GM18502 (cell line): ENCODE data around the gene VDAC1.
"Not testable (repeated sequence)": the region's sequence is repeated elsewhere in the genome, so short reads cannot be mapped to it uniquely, and the experiment has no call there.

ENCODE experiments used
- ATAC-seq: cut with Tn5 transposase; IDR thresholded peaks from one replicate; pipeline ENCODE4 v1.9.1; 2021; ENCODE audit warnings: mild to moderate bottlenecking; ENCODE audit not compliant: unreplicated experiment, poor library complexity

The VDAC1 gene

DNA sequence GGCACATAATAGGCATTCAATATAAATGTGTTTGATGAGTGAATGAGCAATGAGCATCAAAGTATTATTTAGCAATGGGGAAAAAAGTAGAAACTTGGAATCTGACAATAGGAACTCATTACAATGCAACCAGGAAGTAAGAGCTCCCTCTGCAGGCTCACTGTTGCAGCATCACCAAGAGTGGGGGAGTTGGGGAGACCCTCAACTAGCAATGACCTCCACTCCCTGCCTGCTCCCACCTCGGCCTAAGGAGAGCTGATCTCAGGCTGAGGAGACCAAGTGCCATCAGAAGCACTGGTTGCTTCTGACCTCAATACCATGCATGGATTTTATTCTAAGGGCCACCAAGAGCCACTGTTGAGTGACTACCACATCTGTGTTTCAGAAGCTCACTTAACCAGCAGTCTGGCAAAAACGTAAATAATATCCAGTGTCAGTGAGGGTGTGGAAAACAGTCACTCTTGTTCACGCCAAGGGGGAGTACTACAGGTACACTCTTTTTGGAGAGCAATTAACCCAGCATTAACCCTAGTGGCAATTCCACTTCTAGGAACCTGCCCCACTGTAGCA lies 8.0 kb downstream of the VDAC1 start:
- ATAC-seq, result no peak

DNA sequence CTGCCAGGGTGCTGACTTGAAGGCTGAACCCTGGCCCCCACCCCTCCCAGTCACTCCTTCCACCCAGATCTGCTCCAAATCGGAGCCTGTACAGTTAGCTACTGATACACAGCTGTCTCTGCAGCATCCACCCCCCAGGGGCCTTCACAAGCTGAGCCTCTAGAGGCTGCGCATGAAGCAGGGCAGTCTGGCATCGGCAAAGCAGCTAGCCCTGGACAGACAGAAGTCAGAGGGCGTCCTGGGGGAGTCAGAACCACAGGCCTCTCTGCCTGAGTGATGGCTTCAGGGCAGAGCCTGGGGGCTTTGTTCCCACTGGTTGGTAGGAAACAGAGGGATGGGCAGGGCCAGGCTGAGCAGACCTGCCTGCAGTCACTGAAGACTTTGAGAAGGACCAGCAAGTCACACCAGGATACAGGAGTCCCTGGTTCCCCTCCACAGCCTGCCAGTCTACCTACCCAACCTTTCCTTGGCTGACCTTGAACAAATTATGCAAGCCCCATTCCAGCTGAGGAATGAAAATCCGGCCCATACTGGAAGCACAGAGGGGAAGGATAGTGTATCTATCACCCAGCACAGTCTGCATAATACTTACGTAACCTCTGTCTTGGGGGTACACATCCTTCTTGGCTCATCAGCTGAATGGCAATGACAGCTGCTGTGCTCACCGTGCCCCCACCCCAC lies 8.8 kb downstream of the VDAC1 start:
- no peak for ATAC-seq

DNA sequence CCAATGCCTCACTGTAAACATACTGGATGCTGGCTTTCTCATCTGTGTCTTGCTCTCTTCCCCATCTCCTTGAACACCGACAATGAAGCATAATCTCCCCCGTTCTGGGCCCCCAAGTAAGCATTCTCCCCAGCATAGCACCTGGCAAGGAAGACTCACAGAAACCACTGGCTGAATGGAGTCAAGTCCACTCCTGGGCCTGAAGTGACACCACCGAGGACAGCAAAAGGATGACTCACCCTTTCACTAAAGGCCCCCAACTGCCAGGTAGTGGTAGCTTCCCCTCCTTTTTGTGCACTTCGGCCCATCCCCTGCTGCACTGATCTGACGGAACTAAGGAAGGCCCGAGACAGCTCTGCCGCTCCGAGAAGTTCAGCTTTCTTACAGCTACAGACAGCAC lies 9.4 kb downstream of the VDAC1 start:
- ATAC-seq, result no peak

DNA sequence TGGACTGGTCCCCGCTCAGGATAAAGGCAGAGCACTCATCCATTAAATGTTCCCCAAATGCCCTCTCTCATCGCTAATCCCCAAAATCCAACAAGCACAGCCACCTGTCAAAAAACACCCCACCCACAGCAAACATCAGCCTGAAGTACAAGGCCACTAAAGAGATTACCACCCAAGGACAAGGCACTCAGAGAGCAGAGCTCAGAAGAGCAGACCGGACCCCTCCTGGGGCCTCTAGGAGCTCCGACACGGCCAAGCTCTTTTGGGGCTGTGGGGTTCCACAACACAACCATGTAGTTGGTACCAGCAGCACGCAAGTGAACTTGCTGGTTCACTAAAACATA lies 9.8 kb downstream of the VDAC1 start:
- no peak for ATAC-seq

DNA sequence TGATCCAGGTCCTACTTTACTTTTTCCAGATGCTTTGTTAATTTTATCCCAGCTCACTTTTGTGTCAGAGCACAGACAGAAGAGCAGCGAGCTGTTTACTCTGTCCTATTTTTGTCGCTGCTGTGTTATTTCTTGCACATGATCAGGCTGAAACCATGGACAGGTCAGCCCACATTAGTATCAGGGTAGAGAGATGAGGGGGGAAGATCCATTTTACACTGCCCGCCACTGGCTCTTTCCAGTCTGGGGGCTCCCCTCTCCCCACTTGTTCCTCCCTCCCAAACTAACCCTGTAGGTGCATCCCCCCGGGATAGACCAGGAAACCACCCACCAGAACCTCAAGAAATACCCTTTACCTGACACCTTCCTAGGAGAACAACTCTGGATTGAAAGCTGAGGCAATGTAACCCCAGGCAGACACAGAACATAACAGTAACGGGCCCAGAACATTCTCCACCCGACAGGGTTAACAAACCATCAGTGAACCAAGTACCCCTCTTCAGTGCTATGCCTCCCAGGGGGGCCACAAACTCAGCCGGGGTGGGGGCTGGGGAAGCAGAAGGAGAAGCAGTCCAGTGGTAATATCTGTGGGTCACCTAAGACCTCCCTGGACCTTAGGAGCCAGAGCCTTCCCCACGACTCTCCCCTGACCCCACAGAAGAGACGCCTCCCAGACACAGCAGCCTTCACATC lies 10.3 kb downstream of the VDAC1 start:
- ATAC-seq, result no peak

DNA sequence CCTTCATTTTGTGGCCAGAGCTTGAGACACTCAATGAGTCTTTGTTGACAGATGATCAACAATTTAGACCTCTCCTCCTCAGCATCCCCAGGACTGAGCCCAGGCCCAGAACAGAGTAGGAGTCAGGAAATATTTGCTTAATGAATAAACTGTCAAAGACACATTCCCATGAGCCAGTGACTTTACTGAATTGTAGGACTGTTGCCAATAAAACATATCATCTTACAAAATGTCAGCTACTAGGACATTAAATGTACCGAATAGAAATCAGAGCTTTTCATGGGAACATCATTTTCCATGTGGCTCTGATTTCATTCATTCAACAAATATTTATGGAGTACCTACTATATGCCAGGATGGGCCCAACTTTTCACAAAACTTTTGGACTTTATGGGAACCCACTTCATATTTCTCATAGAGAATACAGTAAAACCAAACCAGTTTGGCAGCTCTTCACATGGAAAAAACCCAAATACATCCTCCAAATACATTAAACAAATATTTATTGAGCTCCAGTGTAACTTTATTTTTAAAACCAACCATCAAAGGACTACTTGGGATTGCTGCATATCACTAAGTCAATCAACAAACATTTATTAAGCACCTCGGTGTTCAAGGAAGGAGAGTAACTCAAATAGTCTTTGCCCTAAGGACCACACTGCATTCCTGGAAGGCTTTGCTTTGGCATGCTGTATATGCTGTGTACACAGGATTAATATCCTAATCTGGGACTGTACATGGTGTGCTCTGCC lies 11.4 kb downstream of the VDAC1 start:
- no peak for ATAC-seq

DNA sequence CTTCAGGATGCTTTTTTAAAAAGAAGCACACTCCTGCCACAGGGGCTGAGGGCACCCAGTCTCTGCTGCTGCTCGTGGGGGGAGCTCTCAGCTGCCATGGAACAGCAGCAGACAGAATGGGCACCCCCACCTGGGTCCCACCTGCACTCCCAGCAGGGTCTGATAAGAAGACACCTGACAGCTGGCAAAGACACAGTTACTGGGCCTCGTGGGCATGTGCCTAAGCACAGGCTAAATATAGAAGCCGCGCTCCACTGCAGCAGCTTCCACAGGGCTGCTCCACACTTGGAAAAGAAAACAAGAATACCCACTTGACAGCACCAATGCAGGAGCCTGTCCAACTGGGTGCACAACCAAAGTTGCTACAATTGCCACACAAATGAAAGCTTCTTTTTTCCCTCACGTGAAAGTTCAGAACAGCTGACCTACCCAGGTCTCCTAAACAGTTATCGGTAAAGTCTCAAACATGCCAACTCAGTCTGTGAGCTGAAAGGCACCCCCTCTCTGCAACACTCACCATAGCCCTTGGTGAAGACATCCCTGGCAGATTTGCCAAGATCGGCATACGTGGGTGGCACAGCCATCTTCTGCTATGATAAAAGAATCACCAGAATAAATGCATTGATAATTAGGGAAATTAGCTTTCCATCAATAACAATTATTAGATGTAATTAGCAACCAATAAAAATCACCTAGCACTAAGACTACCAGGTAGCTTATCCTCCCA lies 12.2 kb downstream of the VDAC1 start:
- ATAC-seq, result no peak

DNA sequence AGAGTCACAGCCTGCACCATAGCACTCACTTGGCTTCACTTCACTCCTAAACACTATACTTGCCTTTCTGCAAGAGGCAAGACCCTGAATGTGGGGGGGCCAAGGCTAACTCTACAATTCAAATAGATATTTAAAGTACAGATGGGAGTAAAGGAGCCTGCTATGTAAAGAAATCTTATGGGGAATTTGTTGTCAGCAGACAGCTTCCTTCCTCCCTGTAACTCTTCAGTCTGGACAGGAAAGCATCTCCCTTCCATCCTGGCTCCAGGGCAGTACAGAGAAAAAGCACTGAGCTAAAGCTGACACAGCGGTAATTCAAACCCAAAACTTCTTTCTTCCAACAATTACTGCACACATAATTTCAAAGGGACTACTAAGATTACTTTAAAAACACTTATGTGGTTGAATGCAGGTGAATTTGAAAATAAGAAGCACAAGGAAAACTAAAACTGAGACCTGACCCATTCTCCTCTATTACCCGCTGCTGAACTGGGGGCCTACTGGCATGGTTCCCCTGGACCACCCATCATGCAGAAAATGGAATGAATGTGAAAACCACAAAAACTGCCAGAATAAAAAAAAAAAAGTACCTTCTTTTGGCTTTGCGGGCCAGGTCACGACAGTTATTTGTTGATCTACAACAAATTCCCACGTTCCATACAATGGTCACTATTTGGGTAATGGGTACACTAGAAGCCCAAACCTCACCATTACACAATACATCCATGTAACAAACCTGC lies 13.4 kb downstream of the VDAC1 start:
- no peak for ATAC-seq

DNA sequence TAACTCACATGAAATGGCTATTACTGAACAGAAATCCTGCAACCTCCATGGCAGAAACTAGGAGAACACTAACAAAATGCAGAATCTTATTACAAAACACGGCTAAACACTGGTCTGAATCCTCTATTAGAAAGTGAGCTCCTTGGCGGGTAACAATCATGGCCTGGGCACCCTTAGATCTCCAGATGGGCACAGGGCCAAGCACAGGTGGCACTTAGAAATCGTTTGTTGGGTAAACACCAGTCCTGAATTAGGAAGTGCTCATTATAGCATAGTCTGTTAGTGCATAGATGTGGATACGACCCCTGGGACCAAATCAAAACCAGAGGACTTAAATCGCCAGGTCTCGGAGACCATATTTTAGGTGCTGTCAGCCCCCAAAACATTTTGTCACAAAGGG lies 14.4 kb downstream of the VDAC1 start:
- no peak for ATAC-seq

DNA sequence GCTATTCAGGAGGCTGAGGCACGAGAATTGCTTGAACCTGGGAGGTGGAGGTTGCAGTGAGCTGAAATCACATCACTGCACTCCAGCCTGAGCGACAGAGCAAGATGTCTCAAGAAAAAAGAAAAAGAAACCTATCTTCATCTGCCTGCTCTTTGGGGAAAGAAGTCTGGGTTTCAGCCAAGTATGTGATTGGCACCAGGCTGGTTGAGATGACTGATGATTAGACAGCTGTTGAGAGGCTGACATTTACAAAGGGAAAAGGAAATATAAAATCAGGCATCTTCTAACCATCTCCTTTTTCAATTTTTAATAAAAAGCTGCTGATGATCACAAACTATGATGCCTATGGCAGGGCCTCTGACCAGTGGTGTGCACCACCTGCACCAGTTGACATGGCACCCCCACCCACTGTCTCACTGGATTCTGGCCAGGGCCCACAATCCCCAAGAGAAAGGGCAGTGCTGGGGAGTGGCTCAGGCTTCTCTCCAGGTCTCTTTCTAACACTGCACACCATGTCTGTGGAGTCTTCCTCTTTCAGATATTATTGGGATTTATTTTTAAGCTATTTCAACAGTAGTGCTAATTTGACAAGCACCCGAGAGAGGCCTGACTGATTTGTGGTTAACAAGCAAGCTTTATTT lies 19.1 kb downstream of the VDAC1 start:
- ATAC-seq, result no peak

DNA sequence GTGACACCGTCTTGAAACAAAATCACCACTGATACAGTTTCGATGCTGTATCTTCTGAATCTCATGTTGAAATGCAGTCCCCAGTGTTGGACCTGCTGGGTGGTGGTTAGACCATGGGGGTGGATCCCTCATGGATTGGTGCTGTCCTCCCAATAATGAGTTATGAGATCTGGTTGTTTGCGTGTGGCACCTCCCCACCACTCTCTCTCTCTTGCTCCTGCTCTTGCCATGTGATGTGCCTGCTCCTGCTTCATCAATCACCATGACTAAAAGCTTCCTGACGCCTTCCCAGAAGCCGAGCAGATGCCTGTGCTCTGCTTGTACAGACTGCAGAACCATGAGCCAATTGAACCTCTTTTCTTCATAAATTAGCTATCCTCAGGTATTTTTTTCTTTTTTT lies 21.1 kb downstream of the VDAC1 start:
- ATAC-seq, result no peak

DNA sequence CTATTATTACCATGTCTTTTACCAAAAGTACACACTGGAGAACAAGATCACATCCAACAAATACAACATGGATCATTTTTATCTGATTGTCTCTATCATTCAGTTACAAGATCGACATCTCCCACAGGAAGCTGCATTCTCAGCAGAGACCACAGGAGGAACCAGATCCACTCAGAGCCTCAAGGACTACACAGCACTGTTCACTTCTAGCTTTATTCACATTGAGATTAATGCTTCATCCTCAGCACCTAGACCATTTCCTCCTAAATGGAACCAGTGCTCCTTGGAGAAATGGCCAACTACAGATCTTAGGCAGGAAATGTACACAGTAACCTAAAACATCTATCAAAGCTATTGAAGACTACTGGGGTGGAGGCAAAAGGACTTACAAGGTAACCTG lies 23.1 kb downstream of the VDAC1 start:
- ATAC-seq, result no peak

DNA sequence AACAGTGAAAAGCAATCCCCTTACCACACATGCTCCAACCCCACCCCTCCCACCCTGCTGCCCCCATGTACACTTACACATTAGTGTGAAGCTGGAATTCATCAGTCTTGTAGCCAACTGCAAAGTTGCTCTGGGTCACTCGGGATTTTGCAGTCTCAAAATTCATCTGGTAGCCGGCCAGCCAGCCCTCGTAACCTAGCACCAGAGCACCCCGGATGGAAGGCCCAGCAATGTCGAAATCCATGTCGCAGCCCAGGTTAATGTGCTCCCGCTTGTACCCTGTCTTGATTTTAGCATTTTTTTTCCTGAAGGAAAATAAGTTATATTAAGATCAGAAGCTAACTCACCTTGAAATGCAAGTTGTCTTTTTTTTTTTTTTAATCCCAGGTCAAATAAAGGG lies 24.1 kb downstream of the VDAC1 start:
- ATAC-seq, result no peak

DNA sequence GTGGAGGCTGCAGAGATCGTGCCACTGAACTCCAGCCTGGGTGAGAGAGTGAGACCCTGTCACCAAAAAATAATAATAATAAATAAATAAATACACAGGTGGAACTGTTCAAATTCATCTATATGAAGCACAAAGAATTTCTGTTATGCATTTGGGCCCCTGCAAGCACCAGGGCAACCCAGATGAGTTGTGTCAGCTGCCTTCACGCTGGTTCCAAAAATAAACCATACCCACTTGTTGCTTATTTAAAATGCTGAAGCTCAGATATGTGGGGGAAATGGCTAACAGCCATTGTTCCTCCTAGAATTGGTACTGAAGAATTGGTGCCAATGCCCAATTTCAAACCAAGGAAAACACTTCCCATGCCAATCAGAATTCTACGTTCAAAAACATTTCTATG lies 25.8 kb downstream of the VDAC1 start:
- no peak for ATAC-seq

DNA sequence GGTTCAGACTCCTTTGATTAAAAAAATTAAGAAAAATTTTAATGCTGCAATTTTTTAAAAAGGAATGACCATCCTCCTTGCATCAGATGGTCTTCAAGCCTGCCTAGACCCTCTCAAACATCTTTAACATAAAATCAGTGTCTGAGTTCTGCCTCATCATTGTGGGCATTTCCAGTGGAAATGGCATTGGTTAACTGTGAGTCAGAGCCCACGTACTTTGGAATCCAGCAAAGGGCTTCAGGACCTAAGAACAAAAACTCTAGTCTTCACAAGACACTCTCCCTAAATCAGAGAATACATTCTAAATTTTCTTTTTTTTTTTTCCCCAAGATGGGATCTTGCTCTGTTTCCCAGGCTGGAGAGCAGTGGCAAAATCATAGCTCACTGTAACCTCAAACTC lies 26.9 kb downstream of the VDAC1 start:
- ATAC-seq, result no peak

DNA sequence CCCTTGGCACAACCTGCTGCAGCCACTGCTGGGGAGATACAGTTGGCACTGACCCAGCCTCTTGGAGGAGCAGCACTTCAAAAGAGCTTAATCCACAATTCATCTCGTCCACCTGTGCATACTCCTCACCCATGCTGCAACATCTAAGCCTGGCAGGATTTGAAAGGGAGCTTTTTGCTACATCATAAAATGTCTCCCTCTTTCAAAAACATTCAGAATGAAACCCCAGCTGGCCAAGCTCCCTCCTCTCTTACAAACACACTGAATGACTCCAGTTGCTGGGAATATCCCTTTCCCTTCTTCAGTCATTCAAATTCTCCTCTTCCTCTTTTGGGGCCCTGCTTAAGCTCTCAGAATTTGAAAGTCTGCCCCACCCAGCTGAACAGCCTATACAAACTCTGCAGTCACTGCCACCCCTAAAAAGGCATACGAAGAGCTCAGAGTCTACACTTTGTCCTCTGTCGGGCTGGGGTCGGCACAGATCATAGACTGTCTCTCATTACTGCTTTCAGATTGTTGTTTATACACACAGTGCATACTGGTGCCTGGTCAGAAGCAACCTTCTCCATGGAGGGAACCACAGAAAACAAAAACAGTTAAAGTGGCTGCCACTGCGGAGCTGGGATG lies 27.5 kb downstream of the VDAC1 start:
- ATAC-seq, result no peak

DNA sequence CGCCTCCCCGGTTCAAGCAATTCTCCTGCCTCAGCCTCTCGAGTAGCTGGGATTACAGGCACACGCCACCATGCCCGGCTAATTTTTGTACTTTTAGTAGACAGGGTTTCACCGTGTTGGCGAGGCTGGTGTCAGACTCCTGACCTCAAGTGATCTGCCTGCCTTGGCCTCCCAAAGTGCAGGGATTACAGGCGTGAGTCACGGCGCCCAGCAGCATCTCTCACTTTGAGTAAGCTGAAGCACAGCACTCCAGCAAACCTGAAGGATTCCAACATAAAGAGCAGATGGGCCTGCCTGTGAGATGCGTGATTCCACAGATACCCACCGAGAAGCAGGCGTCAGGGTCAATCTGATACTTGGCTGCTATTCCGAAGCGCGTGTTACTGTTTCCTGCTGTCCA lies 29.2 kb downstream of the VDAC1 start:
- not testable (repeated sequence) for ATAC-seq

DNA sequence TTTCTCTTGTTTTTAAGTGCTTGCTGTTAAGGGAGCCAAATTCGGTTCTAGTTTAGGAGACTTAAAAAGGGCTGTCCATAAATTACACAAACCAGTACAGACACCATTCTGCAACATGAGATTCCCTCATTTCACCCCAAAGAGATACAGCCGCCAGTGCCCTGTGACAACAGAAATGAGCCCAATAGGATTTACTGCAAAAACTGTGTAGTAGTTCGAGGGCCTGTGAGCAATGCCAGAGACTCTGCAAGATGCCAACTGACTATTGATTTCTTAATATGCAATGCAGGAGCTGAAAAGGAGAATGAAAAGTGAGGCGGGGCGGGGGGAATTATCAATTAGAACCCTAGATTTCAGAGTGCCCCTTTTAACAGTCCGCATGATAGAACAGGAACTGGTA lies 30.6 kb downstream of the VDAC1 start:
- ATAC-seq, result no peak

DNA sequence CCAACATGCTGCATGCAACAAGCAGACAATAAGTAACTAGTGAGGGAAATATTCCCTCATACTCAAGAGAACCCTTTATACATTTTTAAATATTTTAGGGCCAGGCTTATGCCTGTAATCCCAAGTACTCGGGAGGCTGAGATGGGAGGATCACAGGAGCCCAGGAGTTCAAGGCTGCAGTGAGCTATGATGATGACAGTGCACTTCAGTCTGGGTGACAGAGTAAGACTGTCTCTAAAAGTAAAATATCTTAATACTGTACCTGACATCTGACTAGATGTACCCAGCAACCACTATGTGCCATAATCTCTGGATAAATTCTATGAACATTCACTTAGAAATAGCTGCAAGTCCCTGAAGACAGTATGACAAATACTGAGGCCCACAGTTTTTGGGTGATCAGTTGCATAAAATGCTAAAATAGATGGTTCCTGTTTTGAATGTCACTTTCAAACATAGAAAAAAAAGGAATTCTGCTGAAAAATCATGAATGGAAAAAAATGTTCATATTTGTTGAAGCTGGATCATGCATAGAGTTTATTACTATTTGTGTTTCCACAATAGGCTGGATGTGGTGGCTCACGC lies 34.4 kb downstream of the VDAC1 start:
- ATAC-seq, result no peak
